Neural cell (in vitro differentiated cells): ENCODE measurements around the gene DNAJA3.

Experiments used
- CTCF ChIP-seq: fragments of 450-650 bp; IDR thresholded peaks from 2 replicates; pipeline ENCODE4 v1.5.1; 2014; ENCODE audit warnings: antibody characterized with exemption, mild to moderate bottlenecking, moderate library complexity; ENCODE audit not compliant: poor library complexity, severe bottlenecking
- EP300 ChIP-seq: fragments of 450-650 bp; conservative IDR thresholded peaks from 2 replicates; pipeline ENCODE4 v1.6.1; 2014; ENCODE audit warnings: antibody characterized with exemption, mild to moderate bottlenecking, moderate library complexity; ENCODE audit not compliant: poor library complexity, severe bottlenecking
- TAF1 ChIP-seq: IDR thresholded peaks from 2 replicates; pipeline ENCODE4 v1.6.1; 2012; ENCODE audit warnings: low read depth

- TF ChIP-seq CTCF (no peak), TAF1 (no peak), EP300 (no peak)
Measured at GRCh38 chr16:4443271-4443670, 17.6 kb downstream of the DNAJA3 start.
